ENCODE results near the gene KHDC4.

DNA sequence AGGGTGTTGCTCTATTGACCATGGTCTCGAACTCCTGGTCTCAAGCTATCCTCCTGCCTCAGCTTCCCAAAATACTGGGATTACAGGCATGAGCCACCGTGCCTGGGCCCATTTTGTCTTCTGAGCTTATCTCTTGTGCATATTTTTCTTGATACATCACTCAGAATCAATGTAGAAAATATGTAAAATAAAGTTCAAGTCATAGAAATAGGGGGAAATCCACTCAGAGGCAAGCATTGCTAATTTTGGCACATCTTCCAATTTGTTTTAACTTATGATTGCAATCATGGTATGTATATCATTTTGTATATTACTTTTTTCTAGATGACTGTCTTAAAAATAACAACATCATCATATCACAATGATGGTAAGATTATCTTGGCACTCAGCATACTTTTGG is 44.6 kb downstream of the KHDC4 start:
- TF ChIP-seq EZH2 (IDR thresholded peaks at IDR 0.05; ENCODE audit: insufficient read depth, low read length), result no peak
- no peak for TF ChIP-seq CTCF (IDR thresholded peaks at IDR 0.05; ENCODE audit: insufficient read depth, low read depth, low read length)
